Ovary (tissue), 3 donors: Measurements from ENCODE around the gene TENT4B.

Source experiments
- CTCF ChIP-seq, 3 donors: fragments of 450-650 bp in 2 of 3; fragments of 200-600 bp in 1 of 3; IDR thresholded peaks; one replicate each; pipeline versions ENCODE4 v1.5.1 to v1.8.0; 2016 to 2022; ENCODE audit warnings: antibody characterized with exemption in 3 of 3, mild to moderate bottlenecking in 1 of 3
- POLR2A ChIP-seq: fragments of 450-650 bp; IDR thresholded peaks from one replicate; pipeline ENCODE4 v1.6.1; 2017; ENCODE audit warnings: antibody characterized with exemption, mild to moderate bottlenecking, moderate library complexity
- donor health status: DM: no; HTN: no; CAD: no.

DNA sequence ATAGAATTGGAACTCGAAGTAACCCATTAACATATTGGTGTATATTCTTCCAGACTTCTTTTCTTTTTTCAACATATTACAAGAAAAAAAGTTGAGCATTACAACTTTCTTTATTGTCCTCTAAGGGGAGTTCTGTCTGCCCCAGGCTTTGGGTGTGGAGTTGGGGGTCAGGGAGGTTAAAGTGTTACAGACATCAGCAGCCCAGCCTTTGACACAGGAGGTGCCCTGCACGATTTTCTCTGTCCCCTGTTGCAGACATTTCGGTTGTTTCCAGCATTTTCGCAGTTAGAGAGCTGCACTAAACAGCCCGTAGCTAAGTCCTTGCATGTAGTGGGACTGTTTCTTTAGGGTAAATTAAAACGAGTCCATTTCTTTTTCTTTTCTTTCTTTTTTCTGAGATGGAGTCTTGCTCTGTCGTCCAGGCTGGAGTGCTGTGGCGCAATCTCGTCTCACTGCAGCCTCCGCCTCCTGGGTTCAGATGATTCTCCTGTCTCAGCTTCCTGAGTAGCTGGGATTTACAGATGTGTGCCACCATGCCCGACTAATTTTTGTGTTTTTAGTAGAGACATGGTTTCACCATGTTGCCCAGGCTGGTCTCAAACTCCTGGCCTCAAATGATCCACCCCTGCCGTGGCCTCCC lies 99.9 kb downstream of the TENT4B start:
- no peak for TF ChIP-seq CTCF (IDR thresholded peaks at IDR 0.05)
- TF ChIP-seq POLR2A = no peak
